GM04503 (cell line): ENCODE measurements around the gene RAB44.
"Not testable (repeated sequence)": the region's sequence is repeated elsewhere in the genome, so short reads cannot be mapped to it uniquely, and the experiment has no call there.

ENCODE experiments used
- DNase-seq: peaks from one replicate; pipeline ENCODE4 v3.0.0-alpha.2; 2012; ENCODE audit warnings: low read depth

RAB44 gene

GRCh38 chr6:36686668-36687513, 10.7 kb upstream of the RAB44 start:
- DNase-seq, result no peak

DNA sequence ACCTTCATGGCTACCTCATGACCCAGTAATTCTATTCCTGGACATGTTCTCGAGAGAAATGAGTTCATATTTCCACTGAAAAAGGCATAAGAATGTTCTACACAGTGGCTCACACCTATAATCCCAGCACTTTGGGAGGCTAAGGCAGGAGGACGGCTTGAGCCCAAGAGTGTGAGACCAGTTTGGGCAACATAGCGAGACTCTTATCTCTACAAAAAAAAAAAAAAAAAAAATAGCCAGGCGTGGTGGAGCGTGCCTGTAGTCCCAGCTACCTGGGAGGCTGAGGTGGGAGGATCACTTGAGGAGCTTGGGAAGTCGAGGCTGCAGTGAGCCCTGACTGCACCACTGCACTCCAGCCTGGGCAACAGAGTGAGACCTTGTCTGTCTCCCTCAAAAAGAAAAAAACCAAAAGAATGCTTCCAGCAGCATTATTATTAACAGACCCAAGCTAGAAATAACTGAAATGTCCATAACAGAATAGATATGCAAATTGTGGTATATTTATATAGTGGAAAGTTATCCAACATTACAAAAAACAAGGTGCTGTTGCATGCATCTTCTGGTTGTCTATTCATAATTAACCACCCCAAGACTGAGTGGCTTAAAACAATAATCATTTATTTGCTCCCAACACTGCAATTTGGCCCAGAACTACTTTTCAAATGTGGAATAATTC, 9.4 kb upstream of the RAB44 start:
- no peak for DNase-seq

DNA sequence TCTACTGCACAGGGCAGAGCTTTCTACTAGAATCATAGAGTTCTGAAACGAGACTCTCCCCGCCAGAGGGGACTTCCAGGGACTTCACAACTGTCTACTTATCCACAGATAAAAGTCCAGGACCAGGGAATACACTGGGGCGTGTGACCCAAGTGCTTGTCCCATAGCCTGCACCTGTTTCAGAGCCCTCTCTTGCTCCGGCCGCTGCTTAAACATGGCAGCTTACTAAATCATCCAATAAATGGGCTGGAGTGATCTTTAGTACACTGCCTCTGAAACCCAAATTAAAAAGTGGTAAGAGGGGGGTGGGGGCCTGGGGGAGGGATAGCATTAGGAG, 8.9 kb upstream of the RAB44 start:
- DNase-seq, result no peak

DNA sequence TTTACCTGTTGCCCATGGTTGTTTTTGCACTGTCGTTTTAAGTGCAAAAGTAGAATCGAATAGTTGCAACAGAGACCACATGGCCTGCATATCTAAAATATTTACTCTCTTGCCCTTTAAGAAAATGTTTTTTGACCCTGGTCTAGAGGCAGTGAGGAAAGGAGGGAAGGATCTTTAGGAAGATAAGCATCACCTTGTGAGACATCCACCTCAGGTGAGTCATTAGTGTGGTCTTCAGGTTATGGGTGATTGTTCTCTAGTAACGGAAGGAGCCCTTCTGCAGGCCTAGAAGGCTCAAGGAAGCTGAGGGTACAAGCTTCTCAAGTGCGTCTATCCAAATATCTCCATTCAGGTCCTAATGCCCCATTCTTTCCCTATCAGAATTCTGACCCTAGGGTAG, 6.6 kb upstream of the RAB44 start:
- no peak for DNase-seq

DNA sequence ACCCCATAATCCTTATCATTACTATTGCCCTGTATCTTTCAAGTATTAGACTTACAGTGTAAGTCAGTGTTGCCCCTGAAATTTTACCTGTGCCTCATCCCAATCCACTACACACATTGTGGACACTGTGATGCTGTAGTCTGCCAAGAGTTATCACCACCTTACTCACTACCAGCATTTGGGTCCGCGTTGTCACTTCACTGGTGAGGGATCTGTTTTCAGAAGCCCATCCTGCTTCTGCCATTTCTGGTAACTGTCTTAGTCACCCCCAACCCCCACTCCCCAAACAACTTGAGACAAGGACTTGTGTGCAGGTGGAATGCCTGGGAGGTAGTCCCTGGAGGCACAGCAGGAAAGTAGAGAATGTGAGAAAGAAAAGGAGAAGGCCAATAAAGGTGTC, 6.0 kb upstream of the RAB44 start:
- no peak for DNase-seq

DNA sequence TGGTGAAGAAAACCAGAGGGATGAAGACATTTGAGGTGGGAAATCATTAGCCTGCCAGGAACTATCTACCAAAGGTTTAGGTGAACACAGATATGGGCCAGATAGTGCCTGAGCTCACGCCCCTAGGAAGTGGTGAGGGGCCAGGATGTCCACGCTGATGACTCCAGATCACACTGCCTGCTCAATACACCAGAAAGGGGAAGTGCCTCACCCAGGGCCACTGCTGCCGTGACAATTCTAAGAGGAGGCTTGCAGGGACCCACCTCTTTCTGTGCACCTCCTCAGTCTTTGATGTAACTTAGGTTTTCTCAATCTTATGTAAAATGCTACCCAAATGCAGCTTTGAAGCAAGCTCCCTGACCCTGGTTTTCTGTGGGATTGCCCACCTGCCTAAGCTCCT, 5.4 kb upstream of the RAB44 start:
- no peak for DNase-seq

GRCh38 chr6:36692861-36693702, 4.5 kb upstream of the RAB44 start:
- no peak for DNase-seq

DNA sequence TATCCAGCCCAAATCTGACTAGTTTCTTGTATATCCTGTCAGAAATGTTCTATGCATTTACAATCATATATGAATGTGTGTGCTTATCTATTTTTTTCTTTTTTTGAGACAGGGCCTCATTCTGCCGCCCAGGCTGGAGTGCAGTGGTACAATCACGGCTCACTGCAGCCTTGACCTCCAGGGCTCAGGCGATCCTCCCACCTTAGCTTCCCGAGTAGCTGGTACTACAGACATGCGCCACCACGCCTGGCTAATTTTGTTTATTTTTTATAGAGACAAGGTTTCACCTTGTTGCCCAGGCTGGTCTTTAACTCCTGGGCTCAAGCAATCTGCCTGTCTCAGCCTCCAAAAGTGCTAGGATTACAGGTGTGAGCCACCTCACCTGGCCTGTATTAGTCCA, 3.0 kb upstream of the RAB44 start:
- no peak for DNase-seq

- DNase-seq, result no peak
Measured at GRCh38 chr6:36695414-36695813, 2.2 kb upstream of the RAB44 start.

GRCh38 chr6:36698196-36698595, 570 bp downstream of the RAB44 start:
- no peak for DNase-seq

GRCh38 chr6:36698871-36699271, 1.2 kb downstream of the RAB44 start:
- DNase-seq, result no peak

GRCh38 chr6:36699348-36699747, 1.7 kb downstream of the RAB44 start:
- no peak for DNase-seq

GRCh38 chr6:36700071-36700812, 2.6 kb downstream of the RAB44 start:
- no peak for DNase-seq

DNA sequence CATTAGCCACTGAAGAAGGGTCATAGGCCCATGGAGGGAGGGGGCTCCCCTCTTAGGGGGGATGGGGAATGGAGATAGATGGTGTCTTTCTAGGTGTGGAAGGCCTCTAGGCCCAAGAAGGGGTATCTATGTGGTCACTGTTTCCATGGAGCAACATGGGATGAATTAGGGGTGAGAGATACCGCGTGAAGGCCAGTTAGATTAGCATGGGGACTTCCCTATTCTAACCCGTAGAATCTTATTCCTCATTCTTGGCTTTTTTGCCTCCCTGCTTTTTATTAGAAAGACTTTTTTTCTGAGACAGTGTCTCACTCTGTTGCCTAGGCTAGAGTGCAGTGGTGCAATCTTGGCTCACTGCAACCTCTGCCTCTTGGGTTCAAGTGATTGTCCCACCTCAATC, 3.2 kb downstream of the RAB44 start:
- DNase-seq, result no peak

DNA sequence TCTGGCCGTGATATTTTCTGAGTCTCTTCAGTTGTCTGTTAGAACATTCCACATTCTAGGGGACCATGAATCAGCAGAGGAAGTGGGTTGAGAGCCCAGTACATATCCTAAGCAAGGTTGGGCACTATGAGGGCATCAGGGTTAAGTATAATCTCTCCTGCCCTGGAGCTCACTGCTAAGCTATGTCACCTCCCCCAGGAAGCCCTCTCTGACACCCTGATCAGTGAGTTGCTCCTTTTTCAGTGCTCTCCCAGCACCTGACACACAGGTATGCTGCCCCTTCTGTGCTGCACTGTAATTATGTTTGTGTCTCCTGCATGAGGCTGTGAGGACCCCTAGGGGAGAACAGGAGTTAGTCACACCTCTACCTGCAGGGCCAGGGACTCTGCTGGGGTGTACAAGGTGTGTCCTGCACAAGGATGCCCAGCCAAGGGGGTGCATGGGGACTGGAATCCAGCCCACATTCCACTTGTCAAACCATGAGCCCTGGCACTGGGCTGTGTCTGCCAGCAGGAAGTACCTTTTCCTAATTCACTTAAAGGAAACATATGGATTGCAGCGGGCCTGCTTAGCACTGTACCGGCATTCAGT, 3.9 kb downstream of the RAB44 start:
- no peak for DNase-seq

DNA sequence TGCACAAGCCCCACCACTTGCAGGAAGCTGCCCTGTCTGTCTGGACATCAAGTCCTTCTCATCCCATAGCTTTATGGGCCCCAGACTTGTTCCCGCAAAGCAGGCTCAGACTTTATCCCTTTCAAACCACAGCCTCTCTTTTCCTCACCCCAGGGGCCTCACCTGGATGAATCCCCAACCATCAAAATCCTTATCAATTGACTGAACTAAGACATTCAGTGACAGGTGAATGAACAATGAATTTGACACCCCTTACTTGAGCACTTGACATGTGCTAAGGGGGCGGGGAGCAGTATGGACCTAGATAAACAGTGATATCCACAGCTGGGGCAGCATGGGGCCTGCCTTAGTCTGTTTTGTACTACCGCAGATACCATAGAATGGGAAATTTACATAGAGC, 5.0 kb downstream of the RAB44 start:
- DNase-seq, result no peak

- no peak for DNase-seq
Measured at GRCh38 chr6:36703081-36703606, 5.5 kb downstream of the RAB44 start.

- DNase-seq, result no peak
Measured at GRCh38 chr6:36703982-36704381, 6.4 kb downstream of the RAB44 start.

DNA sequence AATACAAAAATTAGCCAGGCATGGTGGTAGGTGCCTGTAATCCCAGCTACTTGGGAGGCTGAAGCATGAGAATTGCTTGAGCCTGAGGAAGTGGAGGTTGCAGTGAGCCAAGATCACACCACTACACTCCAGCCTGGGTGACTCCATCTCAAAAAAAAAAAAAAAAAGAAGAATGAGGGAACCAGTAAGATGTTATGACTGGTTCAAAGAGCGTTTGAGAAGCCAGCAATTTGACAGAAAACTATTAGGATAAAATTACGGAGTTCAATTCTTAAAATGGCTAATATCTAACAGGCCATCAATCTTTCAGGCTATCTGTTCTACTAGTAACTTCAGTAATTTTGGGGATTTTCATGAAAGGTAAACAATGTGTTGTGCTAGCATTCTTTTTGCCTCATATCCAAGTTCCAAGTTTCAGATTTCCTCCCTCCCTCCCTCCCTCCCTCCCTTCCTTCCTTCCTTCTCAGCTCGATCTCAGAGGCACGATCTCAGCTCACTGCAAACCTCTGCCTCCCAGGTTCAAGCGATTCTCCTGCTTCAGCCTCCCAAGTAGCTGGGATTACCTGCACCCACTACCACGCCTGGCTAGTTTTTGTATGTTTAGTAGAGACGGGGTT, 7.4 kb downstream of the RAB44 start:
- not testable (repeated sequence) for DNase-seq

- DNase-seq, result no peak
Measured at GRCh38 chr6:36706339-36706738, 8.7 kb downstream of the RAB44 start.

DNA sequence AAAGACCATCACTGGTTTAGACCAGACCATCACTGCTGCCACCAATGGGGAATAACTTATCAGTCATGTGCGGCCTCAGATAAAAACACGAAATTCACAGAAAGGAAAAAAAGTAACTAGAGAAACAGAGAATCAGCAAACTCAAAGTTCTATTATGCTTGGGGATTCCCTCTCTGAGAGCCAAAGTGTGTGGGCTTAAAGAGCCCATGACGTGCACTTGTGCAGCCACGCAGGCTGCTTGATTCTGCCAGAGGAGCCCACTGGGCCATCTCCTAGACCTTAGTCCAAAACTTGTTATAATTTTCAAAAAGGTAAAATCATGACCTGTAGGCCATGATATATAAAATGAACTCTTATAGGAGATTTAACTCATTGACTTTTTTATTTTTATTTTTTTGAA, 15.2 kb downstream of the RAB44 start:
- no peak for DNase-seq
